Measurements from ENCODE around the gene ADAM12.

Gene ADAM12

GRCh38 chr10:126081841-126082466, 306.3 kb downstream of the ADAM12 start:
- DNase-seq (ENCODE audit: low spot score), result no peak

- no peak for DNase-seq (ENCODE audit: low spot score)
These were observed 307.3 kb downstream of the ADAM12 start for GRCh38 chr10:126080879-126081411.

GRCh38 chr10:126080291-126080825, 307.9 kb downstream of the ADAM12 start:
- DNase-seq (ENCODE audit: low spot score), result no peak

GRCh38 chr10:126075009-126075408, 313.3 kb downstream of the ADAM12 start:
- DNase-seq (ENCODE audit: low spot score), result no peak

- DNase-seq (ENCODE audit: low spot score), result no peak
These were observed 314.0 kb downstream of the ADAM12 start for GRCh38 chr10:126074291-126074690.

GRCh38 chr10:126073606-126074005, 314.7 kb downstream of the ADAM12 start:
- no peak for DNase-seq (ENCODE audit: low spot score)

- no peak for DNase-seq (ENCODE audit: low spot score)
These were observed 315.7 kb downstream of the ADAM12 start for GRCh38 chr10:126072622-126073021.

- DNase-seq (ENCODE audit: low spot score), result no peak
These were observed 317.6 kb downstream of the ADAM12 start for GRCh38 chr10:126070476-126071215.

GRCh38 chr10:126068322-126068721, 320.0 kb downstream of the ADAM12 start:
- DNase-seq (ENCODE audit: low spot score), result no peak

- no peak for DNase-seq (ENCODE audit: low spot score)
These were observed 321.8 kb downstream of the ADAM12 start for GRCh38 chr10:126066456-126066855.

GRCh38 chr10:126065751-126066377, 322.4 kb downstream of the ADAM12 start:
- no peak for DNase-seq (ENCODE audit: low spot score)

GRCh38 chr10:126064512-126064911, 323.8 kb downstream of the ADAM12 start:
- DNase-seq (ENCODE audit: low spot score), result no peak

- no peak for DNase-seq (ENCODE audit: low spot score)
These were observed 324.9 kb downstream of the ADAM12 start for GRCh38 chr10:126063353-126063791.

- no peak for DNase-seq (ENCODE audit: low spot score)
These were observed 325.9 kb downstream of the ADAM12 start for GRCh38 chr10:126062131-126063032.

GRCh38 chr10:126061526-126061925, 326.8 kb downstream of the ADAM12 start:
- DNase-seq (ENCODE audit: low spot score), result no peak

- DNase-seq (ENCODE audit: low spot score), result no peak
These were observed 327.9 kb downstream of the ADAM12 start for GRCh38 chr10:126060261-126060931.

- DNase-seq (ENCODE audit: low spot score), result no peak
These were observed 329.0 kb downstream of the ADAM12 start for GRCh38 chr10:126059076-126059826.

- DNase-seq (ENCODE audit: low spot score), result no peak
These were observed 329.8 kb downstream of the ADAM12 start for GRCh38 chr10:126058507-126058906.

GRCh38 chr10:126058104-126058503, 330.2 kb downstream of the ADAM12 start:
- DNase-seq (ENCODE audit: low spot score), result no peak

GRCh38 chr10:126057494-126057893, 330.8 kb downstream of the ADAM12 start:
- no peak for DNase-seq (ENCODE audit: low spot score)

Measured in hematopoietic multipotent progenitor cell treated with erythropoietin and hydrocortisone succinate and interleukin-3 and kit ligand, for 17 days (in vitro differentiated cells).